ENCODE data around the gene TAS2R39.
A peak's percentile ranks its signal among the peaks of the same experiment; 100 is the strongest.

TAS2R39 gene

GRCh38 chr7:143214789-143215679 lies 31.8 kb downstream of the TAS2R39 start:
- ChIA-PET CTCF (interaction anchor here (0.5 to 2.0 kb wide), 18 partner anchors 11 to 856 kb away, joined by 3 to 21 read pairs (median 4); no protein-coding TSS in a partner anchor), POLR2A (ENCODE audit: low non-redundant PET) (no interaction called here)
- H3K27ac ChIP-seq: no peak overlapping the region
- peak; percentile 100 for TF ChIP-seq CTCF (conservative IDR thresholded peaks at IDR 0.05; ENCODE audit: low read depth)
- peak; percentile 78 for DNase-seq (ENCODE audit: low spot score)

GRCh38 chr7:143216151-143216550 lies 32.9 kb downstream of the TAS2R39 start:
- H3K27ac ChIP-seq: no peak overlapping the region
- DNase-seq (ENCODE audit: low spot score): no peak
- POLR2A ChIA-PET (ENCODE audit: low non-redundant PET): no interaction called here
- TF ChIP-seq CTCF (conservative IDR thresholded peaks at IDR 0.05; ENCODE audit: low read depth): no peak
- CTCF ChIA-PET: interaction anchor here (1.8 kb wide), 1 partner anchor 205 kb away, joined by 9 read pairs; no protein-coding TSS in a partner anchor

GRCh38 chr7:143216686-143217085 lies 33.5 kb downstream of the TAS2R39 start:
- TF ChIP-seq CTCF (conservative IDR thresholded peaks at IDR 0.05; ENCODE audit: low read depth): no peak
- DNase-seq (ENCODE audit: low spot score): no peak
- ChIA-PET CTCF (no interaction called here), POLR2A (ENCODE audit: low non-redundant PET) (no interaction called here)
- no peak overlapping the region for H3K27ac ChIP-seq

GRCh38 chr7:143217806-143218205 lies 34.6 kb downstream of the TAS2R39 start:
- ChIA-PET CTCF (no interaction called here), POLR2A (ENCODE audit: low non-redundant PET) (no interaction called here)
- H3K27ac ChIP-seq: no peak overlapping the region
- DNase-seq (ENCODE audit: low spot score): no peak
- no peak for TF ChIP-seq CTCF (conservative IDR thresholded peaks at IDR 0.05; ENCODE audit: low read depth)

GRCh38 chr7:143221286-143221685 lies 38.1 kb downstream of the TAS2R39 start:
- TF ChIP-seq CTCF (conservative IDR thresholded peaks at IDR 0.05; ENCODE audit: low read depth): no peak
- H3K27ac ChIP-seq: no peak overlapping the region
- CTCF ChIA-PET: no interaction called here
- DNase-seq (ENCODE audit: low spot score): no peak
- POLR2A ChIA-PET (ENCODE audit: low non-redundant PET): no interaction called here

- ChIA-PET POLR2A (ENCODE audit: low non-redundant PET) (no interaction called here), CTCF (no interaction called here)
- TF ChIP-seq CTCF (conservative IDR thresholded peaks at IDR 0.05; ENCODE audit: low read depth): no peak
- no peak for DNase-seq (ENCODE audit: low spot score)
- H3K27ac ChIP-seq: no peak within 1 kb of the TSS
Observed at GRCh38 chr7:143221737-143222136, 38.5 kb downstream of the TAS2R39 start, which contains the start of gene TAS2R40. TSS of gene TAS2R40 (plus strand) at chr7:143222037. CDS start at chr7:143222079, 42 bp downstream.
